Peyer's patch (tissue), 4 donors: Measurements from ENCODE around the gene ITGAV.

Experiments used
- POLR2A ChIP-seq, 2 donors: fragments of 450-650 bp; IDR thresholded peaks; one replicate each; pipeline ENCODE4 v1.5.1; 2017; ENCODE audit warnings: antibody characterized with exemption in 2 of 2, mild to moderate bottlenecking in 2 of 2, moderate library complexity in 2 of 2
- TF ChIP-seq, protein P1 (sequence below), 6 experiments: fragments of 450-650 bp in 4 of 6; fragments of 200-600 bp in 2 of 6; sonication (generic) in 1 of 6; IDR thresholded peaks; one replicate each; pipeline ENCODE4 v1.5.1; 2017 to 2019; ENCODE audit warnings: antibody characterized with exemption in 6 of 6, mild to moderate bottlenecking in 3 of 6, moderate library complexity in 1 of 6

GRCh38 chr2:186718903-186719302 lies 129.0 kb downstream of the ITGAV start:
- TF ChIP-seq, protein P1, sequence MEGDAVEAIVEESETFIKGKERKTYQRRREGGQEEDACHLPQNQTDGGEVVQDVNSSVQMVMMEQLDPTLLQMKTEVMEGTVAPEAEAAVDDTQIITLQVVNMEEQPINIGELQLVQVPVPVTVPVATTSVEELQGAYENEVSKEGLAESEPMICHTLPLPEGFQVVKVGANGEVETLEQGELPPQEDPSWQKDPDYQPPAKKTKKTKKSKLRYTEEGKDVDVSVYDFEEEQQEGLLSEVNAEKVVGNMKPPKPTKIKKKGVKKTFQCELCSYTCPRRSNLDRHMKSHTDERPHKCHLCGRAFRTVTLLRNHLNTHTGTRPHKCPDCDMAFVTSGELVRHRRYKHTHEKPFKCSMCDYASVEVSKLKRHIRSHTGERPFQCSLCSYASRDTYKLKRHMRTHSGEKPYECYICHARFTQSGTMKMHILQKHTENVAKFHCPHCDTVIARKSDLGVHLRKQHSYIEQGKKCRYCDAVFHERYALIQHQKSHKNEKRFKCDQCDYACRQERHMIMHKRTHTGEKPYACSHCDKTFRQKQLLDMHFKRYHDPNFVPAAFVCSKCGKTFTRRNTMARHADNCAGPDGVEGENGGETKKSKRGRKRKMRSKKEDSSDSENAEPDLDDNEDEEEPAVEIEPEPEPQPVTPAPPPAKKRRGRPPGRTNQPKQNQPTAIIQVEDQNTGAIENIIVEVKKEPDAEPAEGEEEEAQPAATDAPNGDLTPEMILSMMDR (IDR thresholded peaks at IDR 0.05) = no peak
- no peak for TF ChIP-seq POLR2A (IDR thresholded peaks at IDR 0.05)
